GM12878 (cell line): Measurements from ENCODE around the gene LCN12. TPM values are rescaled to one million over a fixed set of nuclear protein-coding genes. Genes with fewer than 3 reads are reported as not detected.

Experiments
- BHLHE40 ChIP-seq, 2 experiments: fragments of 450-650 bp in 1 of 2; IDR thresholded peaks; 2 replicates each; pipeline ENCODE4 v1.6.1; 2011 to 2017; ENCODE audit warnings: low read depth in 2 of 2, borderline replicate concordance in 1 of 2, improper control_type of control experiment in 1 of 2, low read length in 1 of 2, mild to moderate bottlenecking in 1 of 2
- CHD1 ChIP-seq: IDR thresholded peaks from 2 replicates; pipeline ENCODE4 v1.6.1; 2012; ENCODE audit warnings: low read depth, low read length, improper control_type of control experiment
- CHD2 ChIP-seq: IDR thresholded peaks from 2 replicates; pipeline ENCODE4 v1.6.1; 2011; ENCODE audit warnings: low read depth, low read length, improper control_type of control experiment, borderline replicate concordance
- CREM ChIP-seq: IDR thresholded peaks from 2 replicates; pipeline ENCODE4 v1.6.1; 2014; ENCODE audit warnings: antibody characterized with exemption, low read depth
- EGR1 ChIP-seq, 2 experiments: IDR thresholded peaks; 1 replicate in 1 of 2; 2 replicates in 1 of 2; pipeline ENCODE4 v1.6.1; 2011 to 2012; ENCODE audit warnings: low read depth in 2 of 2, low read length in 2 of 2, borderline replicate concordance in 1 of 2, mild to moderate bottlenecking in 1 of 2, moderate library complexity in 1 of 2
- FOS ChIP-seq: IDR thresholded peaks from 3 replicates; pipeline ENCODE4 v1.6.1; 2011; ENCODE audit warnings: borderline replicate concordance; ENCODE audit not compliant: insufficient read length; ENCODE audit errors: extremely low read depth
- PAX5 ChIP-seq: IDR thresholded peaks from 2 replicates; pipeline ENCODE4 v1.6.1; 2011; ENCODE audit warnings: low read depth, low read length, borderline replicate concordance
- RAD21 ChIP-seq: IDR thresholded peaks from 2 replicates; pipeline ENCODE4 v1.6.1; 2011; ENCODE audit warnings: mild to moderate bottlenecking, low read depth, low read length, moderate library complexity; ENCODE audit not compliant: insufficient read depth
- STAT3 ChIP-seq: IDR thresholded peaks from 2 replicates; pipeline ENCODE4 v1.6.1; 2011; ENCODE audit warnings: low read depth, low read length, improper control_type of control experiment
- TCF12 ChIP-seq: IDR thresholded peaks from 2 replicates; pipeline ENCODE4 v1.6.1; 2011; ENCODE audit warnings: low read depth, mild to moderate bottlenecking, low read length
- YBX1 ChIP-seq: fragments of 450-650 bp; IDR thresholded peaks from 2 replicates; pipeline ENCODE4 v1.6.1; 2016; ENCODE audit warnings: antibody characterized with exemption
- ZNF217 ChIP-seq: fragments of 450-650 bp; IDR thresholded peaks from 2 replicates; pipeline ENCODE4 v1.6.1; 2017; ENCODE audit warnings: antibody characterized with exemption, mild to moderate bottlenecking
- ZSCAN29 ChIP-seq: fragments of 450-650 bp; IDR thresholded peaks from 2 replicates; pipeline ENCODE4 v1.6.1; 2017; ENCODE audit warnings: mild to moderate bottlenecking, moderate library complexity
- polyA plus RNA-seq, 11 experiments: library from polyadenylated mRNA; depleted of rRNA in 4 of 11; unstranded in 6 of 11; stranded (reverse) in 5 of 11; fragments of >200 nt; fragmentation: Nextera tagmentation in 4 of 11; fragmentation: Illumina TruSeq in 1 of 11; extraction: Ambion mirVana in 4 of 11; extraction: Trizol in 1 of 11; gene quantifications; 1 replicate in 1 of 11; 2 replicates in 10 of 11; pipeline versions ENCODE4 v1.2.1 to v1.2.3, GENCODE V29; 2011 to 2016; ENCODE audit warnings: inconsistent platforms in 2 of 11, missing spikeins in 2 of 11, low read depth in 1 of 11
- total RNA-seq, 4 experiments: library from RNA; depleted of rRNA in 3 of 4; stranded (reverse); fragments of >200 nt in 3 of 4; fragmentation: Illumina TruSeq in 1 of 4; extraction: Trizol in 1 of 4; gene quantifications; 2 replicates each; pipeline versions ENCODE4 v1.2.1 to v1.2.3, GENCODE V29; 2013 to 2021
- TF ChIP-seq, protein P1 (sequence below): fragments of 450-650 bp; IDR thresholded peaks from 2 replicates; pipeline ENCODE4 v1.6.1; 2017; ENCODE audit warnings: mild to moderate bottlenecking, moderate library complexity
- TF ChIP-seq, protein P2 (sequence below): IDR thresholded peaks from 2 replicates; pipeline ENCODE4 v1.6.1; 2011; ENCODE audit warnings: borderline replicate concordance, low read depth, mild to moderate bottlenecking, moderate library complexity, mixed read lengths, low read length; ENCODE audit not compliant: insufficient read depth; ENCODE audit errors: extremely low read length
- TF ChIP-seq, protein P3 (sequence below): IDR thresholded peaks from 2 replicates; pipeline ENCODE4 v1.6.1; 2012; ENCODE audit warnings: improper control_type of control experiment, low read depth, low read length; ENCODE audit not compliant: insufficient replicate concordance

The LCN12 gene
- total and polyA plus RNA-seq, 10 of the 15 experiments (the other 5 are each of a cell fraction or from before 2014, with no cell fraction given), result 0.06 to 0.64 (median 0.40) TPM; not detected in 3

DNA sequence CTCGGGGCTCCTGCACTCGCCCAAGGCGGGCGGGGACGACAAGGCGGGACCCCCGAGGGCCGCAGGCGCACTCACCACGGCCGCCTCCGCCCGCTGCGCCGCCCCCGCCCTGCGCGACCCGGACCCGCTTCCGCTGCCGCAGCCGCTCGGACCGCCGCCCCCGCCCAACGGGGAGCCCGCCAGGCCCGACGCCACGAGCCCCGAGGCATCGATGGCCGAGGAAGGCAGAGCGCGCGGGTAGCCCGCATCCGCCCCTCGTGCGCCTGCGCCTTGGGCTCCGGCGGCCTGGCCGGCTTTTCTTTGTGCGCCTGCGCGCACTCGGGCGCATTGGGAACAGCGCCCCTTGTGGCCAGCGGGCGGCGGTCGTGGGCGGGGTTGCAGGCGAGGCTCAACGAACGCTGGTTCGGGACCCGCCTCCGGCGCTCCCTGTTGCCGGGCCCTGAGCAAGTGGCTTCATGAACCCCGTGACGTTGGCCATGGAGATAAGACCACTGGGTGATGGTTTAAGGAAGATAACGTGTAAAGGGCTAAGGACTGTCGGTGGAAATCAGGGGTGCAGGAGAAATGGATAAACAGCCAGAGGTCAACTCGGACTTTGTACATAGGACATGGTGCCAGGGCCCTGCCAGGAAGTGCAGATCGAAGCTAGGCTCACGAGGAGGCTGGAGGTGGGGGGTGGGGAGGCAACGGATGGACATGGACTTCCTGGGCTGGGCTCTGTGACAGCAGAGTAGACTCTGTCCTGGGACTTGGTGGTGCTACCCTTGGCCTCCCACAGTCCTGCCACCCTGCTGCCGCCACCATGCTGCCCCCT is 7.3 kb upstream of the LCN12 start, which contains the start of the genes C8G and FBXW5 (continued):
- TF ChIP-seq, protein P1, sequence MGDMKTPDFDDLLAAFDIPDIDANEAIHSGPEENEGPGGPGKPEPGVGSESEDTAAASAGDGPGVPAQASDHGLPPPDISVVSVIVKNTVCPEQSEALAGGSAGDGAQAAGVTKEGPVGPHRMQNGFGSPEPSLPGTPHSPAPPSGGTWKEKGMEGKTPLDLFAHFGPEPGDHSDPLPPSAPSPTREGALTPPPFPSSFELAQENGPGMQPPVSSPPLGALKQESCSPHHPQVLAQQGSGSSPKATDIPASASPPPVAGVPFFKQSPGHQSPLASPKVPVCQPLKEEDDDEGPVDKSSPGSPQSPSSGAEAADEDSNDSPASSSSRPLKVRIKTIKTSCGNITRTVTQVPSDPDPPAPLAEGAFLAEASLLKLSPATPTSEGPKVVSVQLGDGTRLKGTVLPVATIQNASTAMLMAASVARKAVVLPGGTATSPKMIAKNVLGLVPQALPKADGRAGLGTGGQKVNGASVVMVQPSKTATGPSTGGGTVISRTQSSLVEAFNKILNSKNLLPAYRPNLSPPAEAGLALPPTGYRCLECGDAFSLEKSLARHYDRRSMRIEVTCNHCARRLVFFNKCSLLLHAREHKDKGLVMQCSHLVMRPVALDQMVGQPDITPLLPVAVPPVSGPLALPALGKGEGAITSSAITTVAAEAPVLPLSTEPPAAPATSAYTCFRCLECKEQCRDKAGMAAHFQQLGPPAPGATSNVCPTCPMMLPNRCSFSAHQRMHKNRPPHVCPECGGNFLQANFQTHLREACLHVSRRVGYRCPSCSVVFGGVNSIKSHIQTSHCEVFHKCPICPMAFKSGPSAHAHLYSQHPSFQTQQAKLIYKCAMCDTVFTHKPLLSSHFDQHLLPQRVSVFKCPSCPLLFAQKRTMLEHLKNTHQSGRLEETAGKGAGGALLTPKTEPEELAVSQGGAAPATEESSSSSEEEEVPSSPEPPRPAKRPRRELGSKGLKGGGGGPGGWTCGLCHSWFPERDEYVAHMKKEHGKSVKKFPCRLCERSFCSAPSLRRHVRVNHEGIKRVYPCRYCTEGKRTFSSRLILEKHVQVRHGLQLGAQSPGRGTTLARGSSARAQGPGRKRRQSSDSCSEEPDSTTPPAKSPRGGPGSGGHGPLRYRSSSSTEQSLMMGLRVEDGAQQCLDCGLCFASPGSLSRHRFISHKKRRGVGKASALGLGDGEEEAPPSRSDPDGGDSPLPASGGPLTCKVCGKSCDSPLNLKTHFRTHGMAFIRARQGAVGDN, result peak; percentile 54; the same call in 1 of the 2 replicates
- TF ChIP-seq YBX1 (no peak), RAD21 (peak; percentile 35; the same call in 1 of the 2 replicates), FOS (no peak), CREM (peak; percentile 61), ZNF217 (peak; percentile 94), PAX5 (0 out of 2 replicates have a peak, but pooled peaks have one; percentile 17), STAT3 (no peak), ZSCAN29 (no peak), CHD1 (no peak), CHD2 (peak; percentile 25; the same call in 1 of the 2 replicates), BHLHE40 (IDR thresholded peaks at IDR 0.05; ENCODE audit: borderline replicate concordance in 1 of 2, low read depth in 2 of 2, low read length in 1 of 2) (peak; percentile 58 to 83), TCF12 (no peak), EGR1 (IDR thresholded peaks at IDR 0.05; ENCODE audit: borderline replicate concordance in 1 of 2, low read depth in 2 of 2, low read length in 2 of 2) (peak in 1 of 2 experiments; percentile 96; a peak in 2 of 3 replicates)
- TF ChIP-seq, protein P2, sequence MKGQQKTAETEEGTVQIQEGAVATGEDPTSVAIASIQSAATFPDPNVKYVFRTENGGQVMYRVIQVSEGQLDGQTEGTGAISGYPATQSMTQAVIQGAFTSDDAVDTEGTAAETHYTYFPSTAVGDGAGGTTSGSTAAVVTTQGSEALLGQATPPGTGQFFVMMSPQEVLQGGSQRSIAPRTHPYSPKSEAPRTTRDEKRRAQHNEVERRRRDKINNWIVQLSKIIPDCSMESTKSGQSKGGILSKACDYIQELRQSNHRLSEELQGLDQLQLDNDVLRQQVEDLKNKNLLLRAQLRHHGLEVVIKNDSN, result no peak
- TF ChIP-seq, protein P3, sequence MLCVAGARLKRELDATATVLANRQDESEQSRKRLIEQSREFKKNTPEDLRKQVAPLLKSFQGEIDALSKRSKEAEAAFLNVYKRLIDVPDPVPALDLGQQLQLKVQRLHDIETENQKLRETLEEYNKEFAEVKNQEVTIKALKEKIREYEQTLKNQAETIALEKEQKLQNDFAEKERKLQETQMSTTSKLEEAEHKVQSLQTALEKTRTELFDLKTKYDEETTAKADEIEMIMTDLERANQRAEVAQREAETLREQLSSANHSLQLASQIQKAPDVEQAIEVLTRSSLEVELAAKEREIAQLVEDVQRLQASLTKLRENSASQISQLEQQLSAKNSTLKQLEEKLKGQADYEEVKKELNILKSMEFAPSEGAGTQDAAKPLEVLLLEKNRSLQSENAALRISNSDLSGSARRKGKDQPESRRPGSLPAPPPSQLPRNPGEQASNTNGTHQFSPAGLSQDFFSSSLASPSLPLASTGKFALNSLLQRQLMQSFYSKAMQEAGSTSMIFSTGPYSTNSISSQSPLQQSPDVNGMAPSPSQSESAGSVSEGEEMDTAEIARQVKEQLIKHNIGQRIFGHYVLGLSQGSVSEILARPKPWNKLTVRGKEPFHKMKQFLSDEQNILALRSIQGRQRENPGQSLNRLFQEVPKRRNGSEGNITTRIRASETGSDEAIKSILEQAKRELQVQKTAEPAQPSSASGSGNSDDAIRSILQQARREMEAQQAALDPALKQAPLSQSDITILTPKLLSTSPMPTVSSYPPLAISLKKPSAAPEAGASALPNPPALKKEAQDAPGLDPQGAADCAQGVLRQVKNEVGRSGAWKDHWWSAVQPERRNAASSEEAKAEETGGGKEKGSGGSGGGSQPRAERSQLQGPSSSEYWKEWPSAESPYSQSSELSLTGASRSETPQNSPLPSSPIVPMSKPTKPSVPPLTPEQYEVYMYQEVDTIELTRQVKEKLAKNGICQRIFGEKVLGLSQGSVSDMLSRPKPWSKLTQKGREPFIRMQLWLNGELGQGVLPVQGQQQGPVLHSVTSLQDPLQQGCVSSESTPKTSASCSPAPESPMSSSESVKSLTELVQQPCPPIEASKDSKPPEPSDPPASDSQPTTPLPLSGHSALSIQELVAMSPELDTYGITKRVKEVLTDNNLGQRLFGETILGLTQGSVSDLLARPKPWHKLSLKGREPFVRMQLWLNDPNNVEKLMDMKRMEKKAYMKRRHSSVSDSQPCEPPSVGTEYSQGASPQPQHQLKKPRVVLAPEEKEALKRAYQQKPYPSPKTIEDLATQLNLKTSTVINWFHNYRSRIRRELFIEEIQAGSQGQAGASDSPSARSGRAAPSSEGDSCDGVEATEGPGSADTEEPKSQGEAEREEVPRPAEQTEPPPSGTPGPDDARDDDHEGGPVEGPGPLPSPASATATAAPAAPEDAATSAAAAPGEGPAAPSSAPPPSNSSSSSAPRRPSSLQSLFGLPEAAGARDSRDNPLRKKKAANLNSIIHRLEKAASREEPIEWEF, result peak; percentile 93
